HT-29 (cell line): ENCODE data around the gene ZKSCAN5. TPM values are rescaled to one million over a fixed set of nuclear protein-coding genes. Genes with fewer than 3 reads are reported as not detected.

ENCODE experiments used
- DNase-seq: peaks from one replicate; pipeline ENCODE4 v3.0.0-alpha.2; 2015; ENCODE audit warnings: low spot score
- total RNA-seq: library from RNA; depleted of rRNA; stranded (reverse); fragments of >200 nt; shearing (Covaris generic); gene quantifications from 2 replicates; pipeline ENCODE4 v1.2.3, GENCODE V29; 2014; rRNA removed

Gene ZKSCAN5
- 8.5 and 9.7 TPM in 2 replicates for total RNA-seq

DNA sequence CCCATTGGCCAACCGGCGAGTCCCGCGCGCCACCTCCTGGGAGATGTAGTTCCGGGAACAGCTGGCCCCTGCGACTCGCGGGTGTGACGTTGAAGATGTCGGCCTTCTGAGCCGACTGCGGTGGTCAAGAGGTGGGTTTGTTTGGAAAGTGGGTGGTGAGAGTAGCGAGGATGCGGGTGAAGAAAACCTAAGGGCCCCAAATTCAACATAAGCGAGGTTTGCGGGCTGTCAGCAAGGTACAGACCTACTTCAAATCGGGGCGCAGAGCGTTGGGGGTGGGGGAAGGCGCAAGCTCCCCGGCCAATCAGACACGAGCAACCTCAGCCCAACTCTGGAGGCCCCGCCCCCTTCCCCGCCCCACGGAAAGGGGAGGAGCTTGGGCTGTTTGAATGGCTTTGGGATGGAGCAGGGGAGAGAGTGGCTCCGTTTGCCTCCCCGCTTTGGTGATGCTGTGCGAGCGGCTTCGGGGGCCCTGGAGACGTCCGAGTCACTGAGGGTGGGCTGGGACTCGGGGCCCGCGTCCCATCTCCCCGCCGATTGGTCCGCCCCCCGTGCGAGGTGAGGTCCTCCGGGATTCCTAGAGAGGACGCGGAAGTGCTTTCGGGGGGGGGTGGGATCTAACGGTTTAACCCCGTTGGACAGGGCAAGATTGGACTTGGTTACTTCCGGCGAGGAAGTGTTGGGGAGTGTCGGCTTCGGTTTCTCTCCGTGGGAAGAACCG, at the start of gene ZKSCAN5:
ZKSCAN5 (plus strand) TSS at position 60 of the 721 bp plus-strand sequence. CDS start 1,383 bp downstream, outside the sequence.
- DNase-seq, result peak; percentile 98

DNA sequence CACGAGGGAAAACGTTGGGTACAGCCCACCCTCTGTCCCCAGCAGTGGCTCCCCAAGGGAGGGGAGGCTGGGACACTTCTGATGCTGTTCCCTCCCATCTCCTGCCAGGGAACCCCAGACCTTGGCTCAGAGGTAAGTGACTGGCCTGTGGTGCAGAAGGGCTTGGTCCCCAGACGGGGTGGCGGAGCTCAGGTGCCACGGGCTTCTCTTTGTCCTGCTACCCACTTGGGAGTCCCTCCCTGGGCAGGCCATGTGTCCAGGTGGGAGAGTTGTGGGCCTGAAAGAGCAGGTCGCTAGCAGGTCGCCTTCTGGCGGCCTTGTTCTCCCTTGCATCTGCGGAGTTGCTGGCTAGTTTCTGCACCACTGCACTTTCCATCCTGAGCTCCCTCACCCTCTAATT, 48.6 kb upstream of the ZKSCAN5 start:
- DNase-seq, result no peak

DNA sequence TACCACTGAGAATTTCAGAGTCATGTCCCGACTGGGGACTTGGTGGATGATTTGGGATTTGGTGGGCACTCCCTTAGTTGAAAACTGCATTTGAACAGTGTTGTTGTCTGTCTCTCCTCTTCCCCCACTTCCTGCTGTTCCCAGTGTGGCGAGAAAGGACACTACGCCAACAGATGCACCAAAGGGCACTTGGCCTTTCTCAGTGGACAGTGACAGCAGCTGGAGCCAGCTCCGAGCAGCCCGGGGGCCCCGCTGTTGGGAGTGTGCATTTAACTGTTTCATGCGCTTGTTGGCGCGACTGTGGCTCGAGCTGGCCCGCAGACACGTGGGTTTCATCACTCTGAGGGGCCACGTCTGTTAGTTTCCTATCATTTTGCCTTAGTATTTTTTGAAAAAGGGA, 48.2 kb upstream of the ZKSCAN5 start:
- DNase-seq, result no peak

DNA sequence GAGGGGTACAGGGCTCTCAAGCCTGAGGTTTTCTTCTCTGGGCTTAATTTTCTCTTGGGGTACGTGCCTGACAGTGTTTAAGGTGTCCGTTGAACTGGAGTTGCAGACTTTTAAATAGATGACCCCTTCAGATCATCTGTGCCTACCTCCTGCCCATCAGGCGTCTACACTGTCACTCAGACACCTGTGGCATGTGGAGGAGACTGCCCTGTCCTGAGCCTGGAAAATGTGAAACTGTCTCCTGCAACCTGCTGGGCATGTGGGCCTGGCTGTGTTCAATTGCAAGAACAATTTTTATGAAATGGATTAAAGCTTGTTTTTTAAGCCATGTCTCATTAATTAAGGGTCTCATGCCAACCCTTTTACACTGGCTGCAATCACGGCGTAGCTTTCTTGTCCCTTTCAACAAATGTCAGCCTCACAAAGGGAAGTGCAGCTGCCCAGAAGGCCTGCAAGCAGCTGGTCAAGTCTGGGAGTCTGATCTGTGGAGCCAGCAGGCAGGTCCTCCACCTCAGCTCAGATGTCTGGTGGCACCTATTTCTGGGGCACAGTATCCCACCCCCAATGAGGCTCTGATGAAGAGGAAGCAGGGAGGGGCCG, 47.3 kb upstream of the ZKSCAN5 start:
- DNase-seq, result no peak

DNA sequence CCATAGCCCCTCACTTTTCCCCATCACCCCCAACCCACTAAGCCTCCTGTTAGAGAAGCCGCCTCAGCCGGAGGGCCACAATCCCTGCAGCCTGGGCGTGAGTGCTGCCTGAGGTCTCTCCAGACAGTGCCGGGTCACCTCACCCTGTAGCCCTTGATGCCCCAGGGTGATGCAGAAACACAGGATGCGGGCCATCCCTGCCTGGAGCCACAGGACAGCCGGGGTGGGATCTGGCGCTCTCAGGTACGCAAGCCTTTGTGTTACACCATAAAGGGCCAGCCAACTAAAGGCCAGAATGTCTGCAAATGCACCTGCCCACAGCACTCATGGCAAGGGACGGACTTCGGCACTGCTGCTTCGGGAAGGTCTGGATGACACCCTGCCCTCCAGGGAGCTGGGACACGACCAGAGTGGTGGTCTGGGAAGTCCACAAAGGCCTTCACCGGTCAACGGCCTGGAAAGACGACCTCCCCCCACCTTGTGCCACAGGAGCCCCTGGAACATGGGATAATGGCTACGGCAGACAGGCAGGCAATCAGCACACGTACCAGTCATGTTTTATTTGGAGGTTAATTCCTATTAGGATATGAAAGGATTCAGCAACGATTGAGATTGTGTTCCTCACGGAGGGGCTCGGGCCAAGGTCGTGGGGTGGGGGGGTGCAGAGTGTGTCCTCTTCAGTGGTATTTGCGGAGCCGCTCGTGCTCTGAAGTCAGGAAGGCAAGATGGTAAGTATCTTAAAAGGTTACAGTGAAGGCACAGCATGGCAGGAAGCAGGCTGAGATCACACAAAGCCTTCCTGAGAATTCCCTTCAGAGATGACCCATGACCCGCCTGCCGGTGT, 46.6 kb upstream of the ZKSCAN5 start:
- DNase-seq, result no peak

DNA sequence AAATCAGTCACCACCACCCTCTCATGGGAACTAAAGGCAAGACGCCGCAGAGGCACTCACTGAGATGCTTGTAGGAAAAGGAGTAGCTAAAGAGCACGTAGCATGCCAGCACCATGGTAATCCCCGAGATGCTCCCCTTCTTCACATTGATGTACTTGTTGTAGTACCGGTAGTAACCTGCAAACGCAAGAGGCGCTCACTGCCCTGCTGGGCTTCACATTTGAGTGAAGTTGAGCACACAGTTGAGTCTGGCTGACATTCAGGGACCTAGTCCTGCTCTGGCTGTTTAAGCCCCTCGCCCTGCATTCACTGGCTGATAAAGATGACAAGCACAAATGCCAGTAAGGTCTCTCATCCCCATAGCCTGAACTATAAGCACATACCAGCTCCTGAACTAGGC, 45.4 kb upstream of the ZKSCAN5 start:
- peak; percentile 35 for DNase-seq

DNA sequence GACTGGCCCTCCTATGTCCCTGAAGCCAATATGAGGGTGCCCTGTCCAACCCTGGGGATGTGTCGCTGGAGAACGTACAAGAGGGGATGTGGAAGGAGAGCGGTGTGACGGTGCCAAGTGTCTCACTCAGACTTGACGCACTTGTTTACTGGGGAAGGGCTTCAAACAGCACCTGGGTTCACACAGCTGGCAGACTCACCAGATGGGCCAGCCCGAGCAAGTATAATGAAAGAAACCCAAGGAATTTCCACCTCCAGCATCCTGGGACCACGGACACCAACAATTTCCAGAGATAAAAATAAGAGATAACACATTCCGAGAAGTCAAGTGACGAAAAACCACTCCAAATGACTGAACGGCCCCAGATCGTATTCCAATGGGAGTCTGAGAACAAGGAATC, 43.8 kb upstream of the ZKSCAN5 start:
- no peak for DNase-seq

DNA sequence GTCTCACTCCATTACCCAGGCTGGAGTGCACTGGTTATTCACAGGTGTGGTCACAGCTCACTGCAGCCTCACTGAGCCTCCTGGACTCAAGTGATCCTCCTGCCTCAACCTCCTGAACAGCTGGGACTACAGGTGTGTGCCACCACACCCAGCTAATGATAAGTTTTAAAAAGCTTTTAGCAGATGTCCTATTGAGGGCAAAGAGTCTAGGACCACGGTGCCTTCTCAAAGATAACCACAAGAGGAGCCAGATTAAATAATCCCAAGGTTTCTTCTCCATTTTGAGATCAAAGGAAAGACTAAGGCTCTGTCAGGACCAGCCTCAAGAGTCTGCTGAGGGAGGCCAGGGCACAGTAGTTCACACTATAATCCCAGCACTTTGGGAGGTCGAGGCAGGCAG, 43.2 kb upstream of the ZKSCAN5 start:
- no peak for DNase-seq

DNA sequence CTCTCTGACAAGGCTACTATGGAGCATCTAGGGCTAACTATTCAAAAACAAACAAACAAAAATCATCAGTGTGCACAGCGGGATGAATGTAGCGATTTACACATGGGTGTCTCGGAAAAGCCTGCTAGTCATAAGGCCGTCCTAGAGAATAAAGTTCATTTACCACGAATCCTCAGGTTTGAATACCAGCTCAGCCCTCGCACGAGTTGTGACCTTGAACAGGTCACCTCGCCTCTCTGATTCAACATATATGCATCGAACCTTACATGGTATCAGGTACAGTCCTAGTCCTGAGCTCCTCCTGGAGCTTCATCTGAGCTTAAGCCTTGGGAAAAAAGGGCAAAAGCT, 39.1 kb upstream of the ZKSCAN5 start:
- no peak for DNase-seq

DNA sequence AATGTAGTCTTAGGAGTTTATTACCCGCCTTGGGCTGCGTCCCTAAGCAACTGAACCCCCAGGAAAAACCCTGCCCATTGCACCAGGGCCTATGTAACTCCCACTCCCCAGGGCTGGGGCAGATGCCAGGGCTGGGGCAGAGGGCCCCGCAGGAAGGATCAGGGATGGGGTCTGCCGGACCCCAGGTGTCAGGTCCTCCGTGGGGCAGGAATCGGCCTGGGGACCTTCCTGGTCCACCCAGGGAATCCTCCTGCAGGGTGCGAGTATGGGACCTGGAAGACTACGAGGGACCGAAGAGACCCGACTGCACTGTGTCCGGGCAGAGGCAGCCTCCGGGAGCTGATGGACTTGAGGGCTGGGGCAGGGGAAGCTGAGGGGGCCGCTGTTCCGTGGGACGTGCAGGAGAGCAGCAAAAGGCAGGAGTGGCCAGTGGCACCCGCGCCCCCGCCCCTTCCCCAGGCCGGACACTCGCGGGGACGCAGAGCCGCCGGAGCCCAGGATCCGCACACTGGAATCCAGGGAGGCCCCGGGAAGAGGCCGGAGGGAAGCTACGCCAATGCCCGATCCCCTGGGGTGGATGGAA, 36.0 kb upstream of the ZKSCAN5 start:
- no peak for DNase-seq

DNA sequence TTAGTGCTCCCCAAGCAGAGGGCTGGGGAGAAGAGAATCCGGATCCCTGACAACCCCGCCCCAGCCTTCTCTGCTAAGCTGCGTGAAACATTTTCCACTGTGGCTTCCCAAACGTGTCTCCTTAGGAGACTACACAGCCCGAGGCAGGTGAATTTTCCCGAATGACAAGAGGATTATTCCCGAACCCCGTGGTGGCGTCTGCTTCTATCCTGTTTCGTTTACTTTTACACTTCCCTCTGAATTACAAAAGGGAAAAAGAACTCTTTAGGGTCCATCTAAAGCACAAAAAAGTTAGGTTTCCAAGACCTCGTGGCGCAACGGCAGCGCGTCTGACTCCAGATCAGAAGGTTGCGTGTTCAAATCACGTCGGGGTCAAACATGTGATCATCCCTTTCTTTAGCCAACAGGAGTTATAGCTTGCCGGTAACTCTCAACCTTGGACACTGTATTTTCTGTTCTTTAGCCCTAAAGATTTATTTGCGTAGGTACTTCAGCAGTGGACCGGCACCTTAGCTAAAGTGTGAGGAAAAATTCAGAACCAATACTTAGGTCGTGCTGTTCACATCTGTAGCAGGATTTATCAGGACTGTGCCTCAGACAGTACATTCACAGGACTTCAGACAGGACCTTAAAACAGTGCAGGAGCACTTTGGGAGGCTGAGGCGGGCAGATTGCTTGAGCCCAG, 34.9 kb upstream of the ZKSCAN5 start:
- DNase-seq, result no peak

DNA sequence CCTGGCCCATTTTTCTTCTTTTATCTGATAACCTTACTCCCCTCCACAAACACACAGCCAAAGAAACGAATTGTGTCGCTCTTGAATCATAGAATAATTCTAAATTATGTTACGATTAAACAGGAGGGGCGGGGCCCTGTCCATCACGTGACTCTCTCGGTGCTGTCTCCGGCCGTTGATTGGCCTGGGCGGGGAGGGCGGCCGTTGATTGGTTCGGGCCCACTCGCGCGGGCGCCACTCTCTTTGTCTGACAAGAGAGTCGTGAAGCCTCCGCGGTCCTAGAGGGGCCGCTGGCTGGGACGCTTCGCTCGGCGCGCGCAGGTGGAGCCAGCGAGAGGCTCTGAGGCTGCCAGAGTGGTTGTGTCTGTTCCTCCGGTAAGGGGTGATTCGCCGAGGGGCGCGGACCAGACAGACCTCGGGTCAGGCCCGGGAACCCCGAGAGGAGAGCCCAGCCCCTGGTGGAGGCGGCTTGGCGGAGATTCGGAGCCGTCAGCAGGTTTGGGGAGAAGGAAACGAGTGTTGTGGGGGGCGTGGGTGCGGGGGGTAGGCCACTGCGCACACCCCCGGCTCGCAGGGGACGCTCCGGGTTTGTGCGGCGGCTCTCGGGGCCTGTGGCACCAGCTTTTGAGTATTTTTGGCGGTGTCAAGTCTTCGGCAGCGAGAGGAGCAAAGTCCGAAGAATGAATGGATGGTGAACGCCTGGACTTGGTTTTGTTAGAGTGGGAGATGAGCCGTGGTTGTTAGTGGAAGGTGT, 31.7 kb upstream of the ZKSCAN5 start, which contains the start of gene ZNF789:
ZNF789 (plus strand) TSS at position 330 of the 754 bp plus-strand sequence. CDS start 3,567 bp downstream, outside the sequence.
- DNase-seq, result peak; percentile 98

DNA sequence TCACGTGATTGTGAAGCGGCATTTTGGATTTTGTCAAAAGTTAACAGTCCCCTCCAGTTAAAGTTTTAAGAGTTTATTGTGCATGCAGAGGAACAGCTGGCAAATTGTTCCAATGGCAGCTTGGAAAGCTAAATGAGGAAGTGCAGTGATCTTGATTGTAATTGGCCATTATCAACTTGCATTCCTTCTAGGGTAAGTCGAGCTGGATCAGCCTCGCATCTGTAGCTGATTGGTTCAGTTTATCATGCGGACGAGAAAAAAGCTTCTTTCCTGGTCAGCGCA, 31.2 kb upstream of the ZKSCAN5 start:
- peak; percentile 69 for DNase-seq

DNA sequence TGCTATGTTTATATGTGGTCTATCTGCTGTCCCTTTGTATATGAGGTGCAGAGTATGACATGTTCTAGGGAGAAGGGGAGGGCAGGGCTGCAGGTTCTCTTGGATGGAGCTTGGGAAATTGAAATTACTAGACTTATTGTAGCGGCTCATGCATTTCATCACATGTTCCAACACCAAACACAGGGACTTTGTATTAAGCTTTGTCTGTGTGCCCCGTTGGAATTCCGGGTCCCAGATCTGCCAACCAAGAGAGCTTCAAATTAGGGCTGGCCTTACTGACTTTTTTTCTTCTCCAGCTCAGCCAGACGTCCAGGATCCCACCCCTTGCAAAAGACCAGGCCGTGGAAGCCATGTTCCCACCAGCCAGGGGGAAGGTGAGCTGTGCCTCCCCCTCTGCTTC, 28.4 kb upstream of the ZKSCAN5 start:
- no peak for DNase-seq

DNA sequence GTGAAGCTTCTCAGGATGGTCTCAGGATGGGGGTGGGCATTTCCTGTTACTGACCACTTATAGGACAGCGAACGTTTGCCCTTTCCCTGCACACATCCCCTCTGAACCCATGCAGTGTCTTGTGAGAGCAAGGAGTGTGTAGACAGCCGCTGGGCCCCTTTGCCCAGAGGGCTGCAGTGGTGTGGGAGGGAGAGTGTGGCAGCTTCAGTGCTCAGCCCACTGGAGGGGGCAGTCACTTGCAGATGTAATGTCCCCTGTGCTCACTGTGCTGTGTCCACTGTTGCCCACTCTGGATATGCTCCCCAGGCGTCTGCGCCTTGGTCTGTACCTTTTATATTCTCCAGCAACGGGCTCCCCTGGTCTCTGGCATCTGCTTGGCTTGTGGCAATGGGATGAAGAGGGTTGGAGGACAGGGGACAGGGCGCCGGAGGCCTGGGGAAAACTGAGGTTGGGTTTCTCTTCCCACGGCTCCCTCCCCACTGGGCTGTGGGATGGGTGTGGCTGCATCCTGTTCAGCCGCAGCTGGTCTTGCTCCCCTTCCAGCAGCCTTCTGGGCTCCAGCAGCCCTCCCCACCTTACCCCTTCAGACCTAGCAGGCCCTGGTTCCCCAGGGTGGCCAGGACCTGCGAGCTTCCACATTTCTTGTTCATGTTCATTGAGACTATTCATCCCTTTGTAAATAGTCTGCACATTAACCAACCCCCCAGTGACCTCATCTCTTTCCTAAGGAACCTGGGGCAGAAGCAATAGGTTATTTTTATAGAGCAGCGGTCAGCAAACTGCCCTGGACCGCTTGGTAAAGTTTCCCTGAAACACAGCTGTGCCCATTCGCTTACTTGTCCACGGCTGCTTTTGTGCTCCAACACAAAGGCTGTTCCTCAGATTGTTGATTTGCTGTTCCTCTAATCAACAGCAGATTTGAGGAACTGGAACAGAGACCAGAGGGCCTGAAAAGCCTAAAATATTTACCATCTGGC, 25.7 kb upstream of the ZKSCAN5 start:
- no peak for DNase-seq

DNA sequence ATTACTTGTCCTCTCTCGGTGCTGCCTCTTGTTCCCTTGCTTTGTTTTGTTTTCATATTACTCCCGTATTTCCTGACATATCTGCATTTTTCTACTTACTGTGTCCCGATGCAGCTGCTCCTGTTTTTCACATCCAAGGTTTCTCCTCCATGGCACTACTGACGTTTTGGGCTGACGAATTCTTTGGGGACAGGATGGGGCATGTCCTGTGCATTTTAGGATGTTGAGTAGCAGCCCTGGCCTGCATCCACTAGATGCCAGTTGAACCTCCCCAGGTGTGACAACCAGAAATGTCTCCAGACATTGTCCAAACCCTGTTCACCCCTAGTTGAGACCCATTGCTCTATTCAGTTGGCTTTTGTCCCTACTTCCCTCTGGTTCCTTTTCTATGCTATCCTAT, 19.4 kb upstream of the ZKSCAN5 start:
- DNase-seq, result no peak

DNA sequence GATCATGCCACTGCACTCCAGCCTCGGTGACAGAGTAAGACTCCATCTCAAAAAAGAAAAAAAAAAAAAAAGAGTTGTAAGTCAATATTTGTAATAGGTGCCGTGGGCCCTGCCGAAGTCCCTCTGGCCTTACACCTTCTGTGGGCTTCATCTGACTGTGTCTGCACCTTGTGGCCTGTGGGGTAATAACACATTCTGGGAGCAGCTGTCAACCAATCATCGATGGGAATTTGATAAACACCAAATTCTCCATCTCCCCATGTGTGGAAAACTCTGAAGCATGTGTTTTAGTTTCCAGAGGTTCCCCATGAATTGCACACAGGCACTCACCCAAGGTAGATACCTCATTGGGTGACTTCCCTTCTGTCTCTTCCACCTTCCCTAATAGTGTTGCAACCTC, 15.2 kb upstream of the ZKSCAN5 start:
- no peak for DNase-seq

DNA sequence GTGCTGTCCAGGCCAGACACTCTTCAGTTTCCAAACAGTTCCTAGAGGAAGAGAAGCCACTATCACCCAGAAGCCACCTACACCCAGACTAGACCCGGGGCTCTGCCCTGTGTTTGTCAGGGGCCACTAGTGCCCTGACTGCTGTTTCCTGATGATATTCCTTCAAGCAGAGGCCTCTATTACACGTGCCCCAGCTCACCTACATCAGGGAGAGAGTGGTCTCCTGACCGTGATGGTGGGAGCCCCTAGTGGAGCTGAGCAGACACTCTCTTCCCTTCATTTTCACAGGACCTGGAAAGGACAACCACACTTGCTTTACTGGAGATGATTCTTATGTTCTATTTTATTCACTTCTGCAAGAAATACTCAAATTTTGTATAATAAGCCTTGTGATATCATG, 13.6 kb upstream of the ZKSCAN5 start:
- DNase-seq, result no peak

DNA sequence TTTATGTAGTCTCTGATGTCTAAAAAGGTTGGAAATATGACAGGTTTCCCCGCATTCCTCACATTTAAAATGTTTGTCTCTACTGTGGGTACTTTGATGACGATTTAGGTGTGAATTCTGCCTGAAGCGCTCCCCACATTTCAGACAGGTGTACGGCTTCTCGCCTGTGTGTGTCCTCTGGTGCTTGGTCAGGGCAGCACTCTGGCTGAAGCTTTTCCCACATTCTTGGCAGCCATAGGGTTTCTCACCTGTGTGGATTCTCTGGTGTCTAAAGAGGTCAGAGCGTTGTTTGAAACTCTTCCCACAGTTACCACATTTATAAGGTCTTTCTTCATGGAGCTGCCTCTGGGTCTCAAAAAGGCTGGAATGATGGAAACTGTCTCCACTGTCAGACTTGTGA, 10.6 kb upstream of the ZKSCAN5 start:
- no peak for DNase-seq
